Keratinocyte (primary cell): ENCODE measurements around the gene PLXNB1. TPM values are rescaled to one million over a fixed set of nuclear protein-coding genes. Genes with fewer than 3 reads are reported as not detected.

Experiments used
- DNase-seq: peaks from one replicate; pipeline ENCODE4 v3.0.0-alpha.2; 2011; ENCODE audit warnings: low read depth, missing footprints, low spot score
- FAIRE-seq: peaks from 2 replicates; lab custom pipeline; 2011; peaks lifted over from hg19 to GRCh38; lab: Jason Lieb, UNC
- H2AFZ ChIP-seq: 2 replicates; pipeline ENCODE4 v1.6.0; 2012; ENCODE audit warnings: low read length, control low read depth, inconsistent platforms; ENCODE audit not compliant: control insufficient read depth
- H3K27ac ChIP-seq: 2 replicates; pipeline ENCODE4 v1.5.1; 2011; ENCODE audit warnings: low read length; ENCODE audit not compliant: control insufficient read depth, insufficient read depth
- H3K27me3 ChIP-seq: 3 replicates; pipeline ENCODE4 v1.6.0; 2011; ENCODE audit warnings: low read length; ENCODE audit not compliant: control insufficient read depth, insufficient read depth; ENCODE audit errors: extremely low read depth
- H3K36me3 ChIP-seq, 2 experiments: 2 replicates in 1 of 2; 3 replicates in 1 of 2; pipeline ENCODE4 v1.5.1; 2011; ENCODE audit warnings: low read length in 2 of 2, mild to moderate bottlenecking in 1 of 2; ENCODE audit not compliant: control insufficient read depth in 2 of 2, insufficient read depth in 2 of 2; ENCODE audit errors: extremely low read depth in 1 of 2
- H3K4me1 ChIP-seq: 3 replicates; pipeline ENCODE4 v1.5.1; 2011; ENCODE audit warnings: low read length; ENCODE audit not compliant: control insufficient read depth, insufficient read depth; ENCODE audit errors: extremely low read depth
- H3K4me2 ChIP-seq: 3 replicates; pipeline ENCODE4 v1.6.0; 2011; ENCODE audit warnings: low read depth, low read length; ENCODE audit not compliant: control insufficient read depth, insufficient read depth; ENCODE audit errors: extremely low read depth
- H3K4me3 ChIP-seq, 3 experiments: fragments of 200-600 bp in 1 of 3; sonication (generic) in 1 of 3; 2 replicates in 2 of 3; 3 replicates in 1 of 3; pipeline ENCODE4 v1.5.1; 2011 to 2016; ENCODE audit warnings: low read length in 3 of 3, mild to moderate bottlenecking in 3 of 3, control low read depth in 2 of 3, inconsistent platforms in 1 of 3, low read depth in 1 of 3, mixed read lengths in 1 of 3, mixed run types in 1 of 3, moderate library complexity in 1 of 3; ENCODE audit not compliant: control insufficient read depth in 2 of 3, insufficient read depth in 2 of 3; ENCODE audit errors: extremely low read depth in 1 of 3
- H3K79me2 ChIP-seq: 2 replicates; pipeline ENCODE4 v1.6.0; 2012; ENCODE audit warnings: low read length; ENCODE audit not compliant: control insufficient read depth, insufficient read depth
- H3K9ac ChIP-seq: 3 replicates; pipeline ENCODE4 v1.6.0; 2011; ENCODE audit warnings: low read length; ENCODE audit not compliant: control insufficient read depth, insufficient read depth; ENCODE audit errors: extremely low read depth
- H3K9me1 ChIP-seq: 3 replicates; pipeline ENCODE4 v1.6.0; 2011; ENCODE audit warnings: low read length; ENCODE audit not compliant: control insufficient read depth, insufficient read depth; ENCODE audit errors: extremely low read depth
- H3K9me3 ChIP-seq: 2 replicates; pipeline ENCODE4 v1.5.1; 2012; ENCODE audit warnings: low read depth, low read length; ENCODE audit not compliant: control insufficient read depth
- H4K20me1 ChIP-seq: 3 replicates; pipeline ENCODE4 v1.6.0; 2011; ENCODE audit warnings: low read length; ENCODE audit not compliant: control insufficient read depth, insufficient read depth; ENCODE audit errors: extremely low read depth
- EZH2 ChIP-seq: IDR thresholded peaks from one replicate; pipeline ENCODE4 v1.6.1; 2012; ENCODE audit warnings: inconsistent platforms, mild to moderate bottlenecking, low read length, moderate library complexity
- dilution Hi-C: fragments of 300-500 bp; cut with MboI; formaldehyde crosslinking; loops from one replicate; pipeline ENCODE4 v1.7.0; 2020; ENCODE audit warnings: low sequenced_read_pairs; ENCODE audit not compliant: extremely low pct_ligation_motif_present
- polyA plus RNA-seq, 5 experiments: library from polyadenylated mRNA; depleted of rRNA in 3 of 5; stranded (reverse) in 3 of 5; stranded (forward) in 1 of 5; unstranded in 1 of 5; fragments of >200 nt; gene quantifications; 1 replicate in 1 of 5; 2 replicates in 3 of 5; 3 replicates in 1 of 5; pipeline versions ENCODE4 v1.2.1 to v1.2.3, GENCODE V29; 2011 to 2012; ENCODE audit warnings: missing spikeins in 2 of 5, low read depth in 1 of 5, low replicate concordance in 1 of 5
- TF ChIP-seq, protein P1 (sequence below), 3 experiments: IDR thresholded peaks in 1 of 3; conservative IDR thresholded peaks in 1 of 3; optimal IDR thresholded peaks in 1 of 3; 2 replicates in 2 of 3; 3 replicates in 1 of 3; pipeline versions ENCODE3 to v1.5.1; 2011; ENCODE audit warnings: low read length in 3 of 3, mild to moderate bottlenecking in 3 of 3, moderate library complexity in 2 of 3, control low read depth in 1 of 3, inconsistent platforms in 1 of 3; ENCODE audit not compliant: insufficient read depth in 2 of 3; ENCODE audit errors: extremely low read depth in 1 of 3

The PLXNB1 gene
- polyA plus RNA-seq, 1 donor (not counting 4 experiments of a cell fraction or from before 2014, with no cell fraction given) = 83.0 TPM

DNA sequence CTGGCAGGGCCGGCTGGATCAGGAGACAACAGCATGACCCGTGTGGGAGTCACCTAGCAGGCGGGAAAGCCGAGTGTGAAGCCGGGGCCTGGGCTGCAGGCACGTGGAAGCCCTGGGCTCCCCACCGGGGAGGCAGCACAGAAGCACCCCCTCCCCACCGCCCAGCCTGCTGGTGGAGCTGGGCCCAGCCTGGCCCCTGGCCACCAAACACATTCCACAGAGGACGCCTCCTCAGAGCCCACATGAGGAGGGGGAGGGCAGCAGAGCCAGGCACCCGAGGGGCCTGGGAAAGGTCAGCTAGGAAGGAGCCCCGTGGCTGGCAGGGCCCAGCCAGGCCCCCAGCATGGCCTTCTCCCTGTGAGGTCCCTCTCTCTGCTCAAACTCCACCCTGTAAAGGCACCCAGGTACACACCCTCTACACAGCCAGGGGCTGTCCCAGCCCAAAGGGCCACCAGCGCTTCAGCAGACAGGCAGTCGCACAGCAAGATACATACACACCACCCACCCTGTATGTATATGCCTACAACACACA is 4.5 kb downstream of the PLXNB1 start:
- peak overlapping the region; percentile 49 for H3K9ac ChIP-seq

DNA sequence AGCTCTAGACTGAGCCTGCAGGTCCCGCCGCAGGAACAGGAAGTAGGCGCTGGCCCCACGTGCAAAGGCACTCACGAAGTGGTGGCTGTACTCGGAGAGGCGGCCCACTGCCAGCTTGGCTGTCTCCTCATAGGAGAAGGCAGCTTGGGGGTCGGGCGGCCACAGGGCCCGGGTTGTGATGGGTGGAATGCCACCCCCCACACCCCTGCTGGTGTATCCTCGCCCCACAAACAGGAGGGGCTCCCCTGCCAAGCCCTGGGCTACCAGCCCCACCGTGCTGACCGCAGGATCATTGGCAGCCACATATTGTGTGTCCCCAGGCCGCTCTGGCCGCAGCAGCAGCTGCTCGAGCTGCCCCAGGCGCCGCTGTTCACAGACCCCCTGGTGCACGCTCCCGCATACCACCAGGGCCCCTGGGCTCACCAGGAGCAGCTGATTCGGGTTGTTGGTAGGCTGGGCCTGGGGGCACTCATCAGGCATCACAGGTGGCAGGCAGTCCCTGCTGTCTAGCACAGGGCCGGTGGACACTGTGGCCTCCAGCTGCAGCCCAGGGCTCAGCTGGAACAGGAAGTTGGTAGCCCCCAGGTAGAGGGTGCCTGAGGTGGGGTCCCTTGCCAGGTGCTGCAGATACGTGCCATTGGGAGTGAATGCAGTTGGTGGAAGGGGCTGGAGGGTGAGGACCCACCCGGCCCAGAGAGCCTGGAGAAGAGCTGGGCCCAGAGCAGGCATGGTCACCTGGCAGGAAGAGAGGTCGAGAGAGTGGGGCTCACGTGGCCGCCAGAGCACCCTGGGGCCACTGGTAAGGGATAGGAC is 5.8 kb downstream of the PLXNB1 start:
- no peaks in the 10 kb centered on the region for H3K9me3 ChIP-seq
- peaks cover 24% of the 10 kb centered on the region for H4K20me1 ChIP-seq
- DNase-seq (no peak), FAIRE-seq (no peak)
- peaks cover 85% of the 10 kb centered on the region for H3K79me2 ChIP-seq
- H3K4me3 ChIP-seq = no peak overlapping the region
- peaks cover 32 to 40% of the 10 kb centered on the region in 2 experiments for H3K36me3 ChIP-seq
- H3K4me2 ChIP-seq = no peak overlapping the region
- H3K27me3 ChIP-seq = no peaks in the 10 kb centered on the region
- no peaks in the 10 kb centered on the region for H3K9me1 ChIP-seq
- no peak overlapping the region for H3K27ac ChIP-seq
- no peak for TF ChIP-seq EZH2
- TF ChIP-seq, protein P1, sequence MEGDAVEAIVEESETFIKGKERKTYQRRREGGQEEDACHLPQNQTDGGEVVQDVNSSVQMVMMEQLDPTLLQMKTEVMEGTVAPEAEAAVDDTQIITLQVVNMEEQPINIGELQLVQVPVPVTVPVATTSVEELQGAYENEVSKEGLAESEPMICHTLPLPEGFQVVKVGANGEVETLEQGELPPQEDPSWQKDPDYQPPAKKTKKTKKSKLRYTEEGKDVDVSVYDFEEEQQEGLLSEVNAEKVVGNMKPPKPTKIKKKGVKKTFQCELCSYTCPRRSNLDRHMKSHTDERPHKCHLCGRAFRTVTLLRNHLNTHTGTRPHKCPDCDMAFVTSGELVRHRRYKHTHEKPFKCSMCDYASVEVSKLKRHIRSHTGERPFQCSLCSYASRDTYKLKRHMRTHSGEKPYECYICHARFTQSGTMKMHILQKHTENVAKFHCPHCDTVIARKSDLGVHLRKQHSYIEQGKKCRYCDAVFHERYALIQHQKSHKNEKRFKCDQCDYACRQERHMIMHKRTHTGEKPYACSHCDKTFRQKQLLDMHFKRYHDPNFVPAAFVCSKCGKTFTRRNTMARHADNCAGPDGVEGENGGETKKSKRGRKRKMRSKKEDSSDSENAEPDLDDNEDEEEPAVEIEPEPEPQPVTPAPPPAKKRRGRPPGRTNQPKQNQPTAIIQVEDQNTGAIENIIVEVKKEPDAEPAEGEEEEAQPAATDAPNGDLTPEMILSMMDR (optimal IDR thresholded peaks at IDR 0.05 in 1 of 3, IDR thresholded peaks at IDR 0.05 in 1 of 3, conservative IDR thresholded peaks at IDR 0.05 in 1 of 3; ENCODE audit: extremely low read depth in 1 of 3, insufficient read depth in 2 of 3, low read length in 3 of 3) = no peak
- H3K9ac ChIP-seq = no peak overlapping the region
- H3K4me1 ChIP-seq = peaks cover 44% of the 10 kb centered on the region
- H2AFZ ChIP-seq = no peak overlapping the region
- dilution Hi-C loops = no loop called here

More for the DNA sequence above, 4.5 kb downstream of the PLXNB1 start:
- H3K36me3 ChIP-seq = peaks cover 30 to 32% of the 10 kb centered on the region in 2 experiments
- TF ChIP-seq EZH2 = no peak
- TF ChIP-seq, protein P1 (optimal IDR thresholded peaks at IDR 0.05 in 1 of 3, IDR thresholded peaks at IDR 0.05 in 1 of 3, conservative IDR thresholded peaks at IDR 0.05 in 1 of 3; ENCODE audit: extremely low read depth in 1 of 3, insufficient read depth in 2 of 3, low read length in 3 of 3) = no peak
- H3K4me3 ChIP-seq = no peak overlapping the region
- H3K9me3 ChIP-seq = no peaks in the 10 kb centered on the region
- no peaks in the 10 kb centered on the region for H3K9me1 ChIP-seq
- peak overlapping the region; percentile 41 for H3K27ac ChIP-seq
- peaks cover 48% of the 10 kb centered on the region for H3K4me1 ChIP-seq
- dilution Hi-C loops = loop anchor here (25.0 kb wide), 1 partner anchor 163 kb away; no protein-coding TSS in a partner anchor
- H3K4me2 ChIP-seq = peak overlapping the region; percentile 99
- H3K27me3 ChIP-seq = no peaks in the 10 kb centered on the region
- H2AFZ ChIP-seq = no peak overlapping the region
- DNase-seq = no peak
- peaks cover 21% of the 10 kb centered on the region for H4K20me1 ChIP-seq
- H3K79me2 ChIP-seq = peaks cover 85% of the 10 kb centered on the region
- FAIRE-seq = no peak
